CD4-positive, alpha-beta T cell treated with Interleukin-21 for 1 hour (primary cell): ENCODE results near the gene ICAM3.
A peak's percentile ranks its signal among the peaks of the same experiment; 100 is the strongest.
"Not testable (repeated sequence)": the region's sequence is repeated elsewhere in the genome, so short reads cannot be mapped to it uniquely, and the experiment has no call there.

Experiments used
- DNase-seq: peaks from one replicate; pipeline ENCODE4 v3.0.0-alpha.2; 2020

ICAM3 gene

GRCh38 chr19:10344780-10345179 lies 5.4 kb upstream of the ICAM3 start:
- no peak for DNase-seq

- no peak for DNase-seq
These were observed 4.1 kb upstream of the ICAM3 start for GRCh38 chr19:10343495-10343894.

GRCh38 chr19:10339977-10340376 lies 553 bp upstream of the ICAM3 start:
- DNase-seq, result no peak

- DNase-seq, result no peak
These were observed 484 bp downstream of the ICAM3 start for GRCh38 chr19:10338940-10339339.

GRCh38 chr19:10336725-10337124 lies 2.7 kb downstream of the ICAM3 start:
- not testable (repeated sequence) for DNase-seq

- no peak for DNase-seq
These were observed 4.0 kb downstream of the ICAM3 start for GRCh38 chr19:10335352-10335985.

GRCh38 chr19:10334588-10335351 lies 4.7 kb downstream of the ICAM3 start:
- DNase-seq, result peak; percentile 25

GRCh38 chr19:10333758-10334587 lies 5.5 kb downstream of the ICAM3 start:
- no peak for DNase-seq

GRCh38 chr19:10332965-10333757 lies 6.3 kb downstream of the ICAM3 start, which contains the start of gene RAVER1:
RAVER1 (minus strand) TSS chr19:10333529; CDS start chr19:10333507, 22 bp downstream.
- peak; percentile 98 for DNase-seq

GRCh38 chr19:10332158-10332964 lies 7.1 kb downstream of the ICAM3 start:
- no peak for DNase-seq

- no peak for DNase-seq
These were observed 9.9 kb downstream of the ICAM3 start for GRCh38 chr19:10329555-10329954.

- no peak for DNase-seq
These were observed 10.6 kb downstream of the ICAM3 start for GRCh38 chr19:10328558-10329429.

GRCh38 chr19:10327793-10328192 lies 11.6 kb downstream of the ICAM3 start:
- DNase-seq, result no peak

- DNase-seq, result no peak
These were observed 13.7 kb downstream of the ICAM3 start for GRCh38 chr19:10325732-10326131.

- no peak for DNase-seq
These were observed 17.3 kb downstream of the ICAM3 start for GRCh38 chr19:10321874-10322835.

- DNase-seq, result no peak
These were observed 18.0 kb downstream of the ICAM3 start for GRCh38 chr19:10321417-10321797.

GRCh38 chr19:10320602-10321416 lies 18.6 kb downstream of the ICAM3 start:
- no peak for DNase-seq

GRCh38 chr19:10318807-10319682 lies 20.4 kb downstream of the ICAM3 start:
- no peak for DNase-seq
